Adrenal gland (tissue), 5 donors: Measurements from ENCODE around the gene DRC7.

Experiments used
- POLR2A ChIP-seq, 2 donors: fragments of 450-650 bp; IDR thresholded peaks; one replicate each; pipeline ENCODE4 v1.6.1; 2017; ENCODE audit warnings: antibody characterized with exemption in 2 of 2, mild to moderate bottlenecking in 2 of 2, moderate library complexity in 1 of 2
- TF ChIP-seq, protein P1 (sequence below), 6 experiments: fragments of 450-650 bp in 4 of 6; fragments of 200-600 bp in 2 of 6; sonication (generic) in 1 of 6; IDR thresholded peaks; 1 replicate in 5 of 6; 2 replicates in 1 of 6; pipeline versions ENCODE4 v1.5.1 to v1.8.0; 2016 to 2021; ENCODE audit warnings: antibody characterized with exemption in 6 of 6, mild to moderate bottlenecking in 2 of 6, moderate library complexity in 1 of 6
- donor health status: DM: no; HTN: no; CAD: no.

DNA sequence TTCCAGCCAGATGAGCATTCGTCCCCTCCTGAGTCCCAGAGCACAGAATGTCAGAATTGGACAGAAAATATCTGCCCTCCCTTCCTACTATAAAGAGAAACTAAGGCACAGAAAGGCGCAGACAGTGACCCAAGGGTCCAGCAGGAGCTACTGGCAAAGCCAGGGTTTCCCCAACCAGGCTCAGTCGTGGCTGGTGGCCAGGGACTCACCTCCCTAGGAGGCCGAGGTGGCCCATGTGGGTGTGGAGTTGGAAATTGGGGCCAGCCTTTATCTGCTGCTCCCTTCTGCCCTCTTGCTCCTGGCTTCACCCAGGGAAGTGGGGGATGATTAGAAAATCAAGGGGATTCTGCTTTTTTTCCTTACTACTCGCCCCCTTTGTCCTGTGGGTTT lies 1.1 kb downstream of the DRC7 start:
- TF ChIP-seq, protein P1, sequence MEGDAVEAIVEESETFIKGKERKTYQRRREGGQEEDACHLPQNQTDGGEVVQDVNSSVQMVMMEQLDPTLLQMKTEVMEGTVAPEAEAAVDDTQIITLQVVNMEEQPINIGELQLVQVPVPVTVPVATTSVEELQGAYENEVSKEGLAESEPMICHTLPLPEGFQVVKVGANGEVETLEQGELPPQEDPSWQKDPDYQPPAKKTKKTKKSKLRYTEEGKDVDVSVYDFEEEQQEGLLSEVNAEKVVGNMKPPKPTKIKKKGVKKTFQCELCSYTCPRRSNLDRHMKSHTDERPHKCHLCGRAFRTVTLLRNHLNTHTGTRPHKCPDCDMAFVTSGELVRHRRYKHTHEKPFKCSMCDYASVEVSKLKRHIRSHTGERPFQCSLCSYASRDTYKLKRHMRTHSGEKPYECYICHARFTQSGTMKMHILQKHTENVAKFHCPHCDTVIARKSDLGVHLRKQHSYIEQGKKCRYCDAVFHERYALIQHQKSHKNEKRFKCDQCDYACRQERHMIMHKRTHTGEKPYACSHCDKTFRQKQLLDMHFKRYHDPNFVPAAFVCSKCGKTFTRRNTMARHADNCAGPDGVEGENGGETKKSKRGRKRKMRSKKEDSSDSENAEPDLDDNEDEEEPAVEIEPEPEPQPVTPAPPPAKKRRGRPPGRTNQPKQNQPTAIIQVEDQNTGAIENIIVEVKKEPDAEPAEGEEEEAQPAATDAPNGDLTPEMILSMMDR (IDR thresholded peaks at IDR 0.05), result no peak
- no peak for TF ChIP-seq POLR2A (IDR thresholded peaks at IDR 0.05)
